Cardiac muscle cell (in vitro differentiated cells and primary cell): ENCODE measurements around the gene TNRC6B. TPM values are rescaled to one million over a fixed set of nuclear protein-coding genes. Genes with fewer than 3 reads are reported as not detected.

Experiments used
- DNase-seq, 2 donors: peaks; one replicate each; pipeline versions ENCODE4 v3.0.0 to v3.0.0-alpha.2; 2010 to 2017; ENCODE audit warnings: low read depth in 1 of 2, low spot score in 1 of 2
- H3K27ac ChIP-seq: fragments of 200-600 bp; sonication (generic); 2 replicates; pipeline ENCODE4 v1.5.1; 2016
- H3K27me3 ChIP-seq: fragments of 200-600 bp; sonication (generic); 2 replicates; pipeline ENCODE4 v1.6.0; 2016; ENCODE audit warnings: control low read depth
- H3K36me3 ChIP-seq: fragments of 200-600 bp; sonication (generic); 2 replicates; pipeline ENCODE4 v1.5.1; 2016; ENCODE audit warnings: control low read depth
- H3K4me1 ChIP-seq: fragments of 200-600 bp; sonication (generic); 2 replicates; pipeline ENCODE4 v1.8.1; 2017; ENCODE audit warnings: low read depth, mild to moderate bottlenecking, mixed run types
- H3K4me3 ChIP-seq: fragments of 200-600 bp; sonication (generic); 2 replicates; pipeline ENCODE4 v1.5.1; 2016; ENCODE audit warnings: mild to moderate bottlenecking
- H3K9me3 ChIP-seq: fragments of 200-600 bp; sonication (generic); 2 replicates; pipeline ENCODE4 v1.5.1; 2017; ENCODE audit warnings: low read depth, mild to moderate bottlenecking, control low read depth
- CTCF ChIP-seq: IDR thresholded peaks from 2 replicates; pipeline ENCODE4 v1.5.1; 2012; ENCODE audit warnings: low read depth, mild to moderate bottlenecking, low read length
- polyA plus RNA-seq: library from polyadenylated mRNA; unstranded; fragments of >200 nt; fragmentation: Nextera tagmentation; extraction: Ambion mirVana; gene quantifications from 2 replicates; pipeline ENCODE4 v1.2.1, GENCODE V29; 2016
- total RNA-seq: library from RNA; depleted of rRNA; stranded (reverse); fragments of >200 nt; gene quantifications from 2 replicates; pipeline ENCODE4 v1.2.3, GENCODE V29; 2016

The TNRC6B gene
- total and polyA plus RNA-seq, 2 experiments from 2014 or later: 50.2 to 61.1 TPM

- H3K4me3 ChIP-seq: no peak overlapping the region
- no peaks in the 10 kb centered on the region for H3K4me1 ChIP-seq
- TF ChIP-seq CTCF: no peak
- no peak for DNase-seq
- no peaks in the 10 kb centered on the region for H3K9me3 ChIP-seq
- no peaks in the 10 kb centered on the region for H3K27me3 ChIP-seq
- peaks cover 71% of the 10 kb centered on the region for H3K36me3 ChIP-seq
- no peak overlapping the region for H3K27ac ChIP-seq
Measured at GRCh38 chr22:40320687-40321086, 143.0 kb downstream of the TNRC6B start.

GRCh38 chr22:40322021-40322420, 144.3 kb downstream of the TNRC6B start:
- DNase-seq: no peak
- Histone ChIP-seq H3K9me3 (no peaks in the 10 kb centered on the region), H3K27me3 (no peaks in the 10 kb centered on the region), H3K27ac (no peak overlapping the region), H3K4me1 (no peaks in the 10 kb centered on the region), H3K36me3 (peaks cover 68% of the 10 kb centered on the region), H3K4me3 (no peak overlapping the region)
- no peak for TF ChIP-seq CTCF

- Histone ChIP-seq H3K4me3 (no peak overlapping the region), H3K9me3 (no peaks in the 10 kb centered on the region), H3K27ac (no peak overlapping the region), H3K27me3 (no peaks in the 10 kb centered on the region), H3K36me3 (peaks cover 64% of the 10 kb centered on the region), H3K4me1 (no peaks in the 10 kb centered on the region)
- DNase-seq: no peak
- no peak for TF ChIP-seq CTCF
Measured at GRCh38 chr22:40322818-40323447, 145.2 kb downstream of the TNRC6B start.

- no peaks in the 10 kb centered on the region for H3K27me3 ChIP-seq
- no peaks in the 10 kb centered on the region for H3K9me3 ChIP-seq
- no peak for TF ChIP-seq CTCF
- H3K27ac ChIP-seq: no peak overlapping the region
- DNase-seq: no peak
- H3K4me3 ChIP-seq: no peak overlapping the region
- H3K36me3 ChIP-seq: peaks cover 57% of the 10 kb centered on the region
- H3K4me1 ChIP-seq: no peaks in the 10 kb centered on the region
Measured at GRCh38 chr22:40323681-40324171, 146.0 kb downstream of the TNRC6B start.

- Histone ChIP-seq H3K27me3 (no peaks in the 10 kb centered on the region), H3K4me3 (no peak overlapping the region), H3K36me3 (peaks cover 54% of the 10 kb centered on the region), H3K9me3 (no peaks in the 10 kb centered on the region), H3K4me1 (no peaks in the 10 kb centered on the region), H3K27ac (no peak overlapping the region)
- TF ChIP-seq CTCF: no peak
- no peak for DNase-seq
Measured at GRCh38 chr22:40324468-40325305, 147.0 kb downstream of the TNRC6B start.
